Stimulated activated CD8-positive, alpha-beta memory T cell treated with anti-CD3 and anti-CD28 coated beads, Interleukin-2, amount 100 ng/mL, for 1 hour (primary cell): ENCODE results near the gene CALHM1.

ENCODE experiments used
- DNase-seq, 2 donors: peaks; one replicate each; pipeline ENCODE4 v3.0.0-alpha.2; 2020; ENCODE audit warnings: low read depth in 2 of 2

Gene CALHM1

DNA sequence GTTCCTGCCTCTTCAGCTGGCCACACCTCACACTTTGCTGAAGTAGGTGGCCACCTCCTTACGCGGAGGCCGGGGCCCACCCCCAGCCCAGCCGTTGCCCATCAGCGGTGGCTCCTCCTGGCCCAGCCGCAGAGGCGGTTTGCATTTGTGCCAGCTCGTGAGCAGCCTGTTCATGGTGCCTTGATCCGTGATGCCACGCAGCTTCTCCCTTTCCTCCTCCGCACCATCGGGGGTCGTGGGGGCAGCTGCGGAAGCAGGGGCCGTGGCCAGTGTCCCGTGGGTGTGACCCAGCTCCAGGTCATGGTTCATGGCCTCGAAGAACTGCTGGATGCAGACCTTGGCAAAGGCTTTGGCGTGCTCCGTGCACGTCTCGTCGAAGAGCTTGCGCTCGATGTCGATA is 3.5 kb downstream of the CALHM1 start:
- no peak for DNase-seq

DNA sequence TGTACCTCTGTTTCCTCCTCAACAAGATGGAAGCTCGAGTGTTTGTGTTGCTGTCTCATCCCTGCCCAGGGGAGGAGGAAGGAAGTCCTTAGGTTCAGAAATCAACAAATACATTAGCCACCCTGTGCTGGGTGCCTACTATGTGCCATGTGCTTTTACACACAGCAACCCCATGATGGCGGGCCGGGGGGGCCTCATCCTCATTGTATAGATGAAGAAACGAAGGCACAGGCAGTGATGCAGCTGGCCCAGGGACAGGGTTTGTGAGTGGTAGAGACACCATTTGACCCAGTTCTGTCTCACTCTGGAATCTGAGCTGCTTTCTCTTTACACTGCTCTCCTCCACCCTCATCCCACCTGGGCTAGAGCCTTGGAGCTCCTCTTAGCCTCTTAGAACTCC is 4.7 kb downstream of the CALHM1 start:
- no peak for DNase-seq

DNA sequence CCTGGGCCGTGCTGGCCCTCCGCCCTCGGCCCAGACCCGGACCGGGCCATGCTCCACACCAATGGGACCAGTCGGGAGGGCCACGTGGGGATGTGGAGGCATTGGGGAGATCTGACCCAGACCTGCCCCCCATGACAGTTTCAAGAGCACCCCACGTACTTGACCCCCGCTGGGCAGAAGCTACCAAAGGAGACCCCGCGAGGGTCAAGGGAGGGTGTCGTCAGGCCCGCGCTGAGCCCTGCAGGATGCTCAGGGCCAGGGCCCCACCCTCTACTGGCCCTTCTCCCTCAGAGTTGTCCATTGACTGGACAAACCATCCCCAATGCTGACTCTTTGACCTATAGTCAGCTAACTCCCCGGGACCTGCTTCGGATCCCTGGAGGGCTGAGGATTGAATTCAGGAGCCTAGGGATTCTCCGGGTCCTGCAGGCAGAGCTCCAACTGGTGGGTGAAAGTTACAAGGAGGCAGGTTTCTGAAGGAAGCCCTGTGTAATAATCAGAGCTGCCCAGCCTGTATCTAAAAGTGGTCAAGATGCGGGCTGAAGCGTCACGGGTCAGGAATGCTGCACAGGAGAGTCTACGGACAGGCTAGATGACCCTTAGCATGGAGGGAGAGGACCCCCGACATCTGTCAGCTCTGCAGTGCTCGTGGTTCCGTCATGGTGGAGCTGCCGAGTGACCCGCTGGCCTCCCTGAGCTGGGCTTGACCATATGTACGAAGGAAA is 6.0 kb downstream of the CALHM1 start:
- no peak for DNase-seq

- peak; percentile 26 to 38 for DNase-seq
These were observed 6.7 kb downstream of the CALHM1 start, which contains the start of gene CALHM2 for GRCh38 chr10:103451831-103452505. CALHM2 (minus strand) TSS chr10:103452370; CDS start chr10:103449941, 2,429 bp downstream.

- DNase-seq: peak in 1 of 2 donors; percentile 12
These were observed 7.4 kb downstream of the CALHM1 start for GRCh38 chr10:103451091-103451813.

DNA sequence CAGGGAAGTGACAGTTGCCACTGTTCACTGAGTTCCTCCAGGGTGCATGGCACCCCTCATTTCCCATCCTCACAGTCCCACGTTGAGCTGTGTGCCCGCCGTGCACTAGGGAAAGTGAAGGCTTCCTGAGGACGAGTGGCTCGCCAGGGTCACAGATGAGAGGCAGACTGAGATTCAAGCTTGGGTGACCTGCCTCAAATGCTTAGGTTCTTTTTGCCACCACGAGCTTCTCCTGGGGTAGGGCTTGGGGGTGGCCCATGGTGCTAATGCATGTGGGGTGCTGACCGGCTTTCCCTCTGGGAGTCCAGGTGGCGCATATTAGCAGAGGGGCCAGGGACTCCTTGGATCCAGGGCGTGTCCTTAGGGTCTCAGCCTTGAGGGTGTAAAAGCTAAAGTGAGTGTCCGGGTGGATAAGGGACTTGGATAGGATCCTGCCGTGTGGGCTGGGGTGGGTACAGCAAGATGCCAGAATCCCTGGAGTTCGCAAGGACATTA is 8.5 kb downstream of the CALHM1 start:
- DNase-seq: no peak

- no peak for DNase-seq
These were observed 9.2 kb downstream of the CALHM1 start for GRCh38 chr10:103449208-103450144.

DNA sequence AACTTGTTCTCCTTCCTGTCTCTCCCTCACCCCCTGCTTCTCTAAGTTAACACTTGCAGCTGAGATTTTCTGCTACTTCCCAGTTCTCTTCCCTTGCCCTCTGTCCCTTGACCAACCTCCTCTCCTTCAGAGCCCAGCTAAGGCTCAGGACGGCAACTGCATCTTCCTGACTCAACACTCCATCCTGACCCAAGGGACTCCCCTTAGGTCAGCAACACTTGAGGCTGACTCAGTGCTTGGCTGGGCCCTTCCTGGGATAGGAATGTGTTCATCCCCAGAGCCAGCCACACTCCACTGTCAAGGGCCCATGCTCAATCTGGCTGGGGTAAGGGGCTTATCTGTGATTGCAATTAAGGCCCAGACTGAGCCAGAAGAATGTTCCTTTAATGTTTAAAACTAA is 10.0 kb downstream of the CALHM1 start:
- DNase-seq: no peak

DNA sequence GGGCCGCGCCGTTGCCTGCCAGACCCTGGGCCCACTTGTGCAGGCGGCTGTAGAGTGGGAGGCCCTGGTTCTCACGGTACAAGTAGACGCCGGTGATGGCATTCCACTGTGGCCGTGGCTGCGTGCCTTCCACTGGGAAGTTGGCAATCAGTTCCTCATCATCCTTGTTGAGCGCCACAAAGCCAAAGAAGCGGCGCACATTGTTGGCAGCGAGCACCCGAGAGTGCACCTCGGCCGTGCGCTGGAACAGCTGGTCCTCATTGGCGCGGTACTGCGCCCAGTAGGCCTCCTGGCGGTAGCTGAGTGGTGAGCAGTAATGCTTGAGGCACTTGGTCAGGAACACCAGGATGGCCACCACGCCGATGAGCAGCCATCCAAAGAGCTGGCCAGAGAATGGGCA is 11.5 kb downstream of the CALHM1 start:
- DNase-seq: no peak

DNA sequence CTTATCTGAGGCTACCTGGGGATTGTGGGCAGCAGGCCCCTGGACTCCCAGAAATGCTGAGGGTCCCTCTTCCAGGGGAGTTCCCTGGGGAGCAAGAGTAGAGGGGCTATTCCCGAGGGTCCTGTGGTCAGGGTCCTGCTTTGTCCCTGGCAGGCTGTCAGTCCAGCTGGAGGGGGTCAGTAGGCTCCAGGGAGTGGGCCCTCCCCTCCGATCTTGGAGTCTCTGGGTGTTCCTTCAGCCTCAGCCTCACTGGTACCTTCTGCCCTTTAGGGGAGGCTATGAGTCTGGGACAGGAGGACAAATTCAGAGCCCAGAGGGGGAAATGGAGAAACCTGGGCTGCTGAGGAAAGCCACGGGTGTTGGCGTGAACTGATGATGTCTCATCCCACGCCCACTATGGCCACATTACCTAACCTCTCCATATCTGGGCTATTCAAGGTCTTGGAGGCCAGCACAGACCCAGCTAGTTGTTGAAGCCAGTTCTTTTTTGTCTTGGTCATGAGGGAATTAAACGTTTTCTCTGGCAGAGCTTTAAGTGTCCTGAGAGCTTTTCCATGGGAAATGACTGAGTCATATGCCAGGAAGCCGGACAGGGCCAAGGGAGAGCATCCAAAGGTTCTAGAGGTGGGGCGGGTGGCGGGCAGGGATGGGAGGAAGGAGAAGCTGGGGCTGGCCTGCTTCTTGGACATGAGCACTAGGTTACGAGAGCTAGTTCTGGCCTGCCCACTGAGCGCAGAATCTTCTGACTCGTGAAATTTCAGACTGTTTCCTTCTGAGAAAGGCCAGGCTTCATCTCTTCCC is 12.7 kb downstream of the CALHM1 start:
- no peak for DNase-seq

DNA sequence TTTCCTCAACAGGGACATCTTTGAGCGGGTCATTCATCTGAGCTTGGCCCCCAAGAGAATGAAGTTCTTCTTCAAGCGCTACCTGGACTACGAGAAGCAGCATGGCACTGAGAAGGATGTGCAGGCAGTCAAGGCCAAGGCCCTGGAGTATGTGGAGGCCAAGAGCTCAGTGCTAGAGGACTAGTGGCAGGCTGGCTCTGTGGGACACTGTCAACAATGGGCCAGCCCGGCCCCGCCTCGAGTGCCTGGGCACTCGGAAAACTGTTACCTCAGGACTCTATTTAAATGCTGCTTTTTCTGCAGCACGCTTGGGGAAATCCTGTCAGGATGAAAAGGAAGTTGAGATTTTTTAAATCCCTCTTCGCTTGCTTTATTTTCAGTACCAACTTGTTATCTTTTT is 13.3 kb downstream of the CALHM1 start:
- no peak for DNase-seq

GRCh38 chr10:103444478-103444877 is 14.2 kb downstream of the CALHM1 start:
- no peak for DNase-seq

- DNase-seq: no peak
These were observed 15.1 kb downstream of the CALHM1 start for GRCh38 chr10:103443475-103444185.

- DNase-seq: no peak
These were observed 16.7 kb downstream of the CALHM1 start for GRCh38 chr10:103442031-103442461.

DNA sequence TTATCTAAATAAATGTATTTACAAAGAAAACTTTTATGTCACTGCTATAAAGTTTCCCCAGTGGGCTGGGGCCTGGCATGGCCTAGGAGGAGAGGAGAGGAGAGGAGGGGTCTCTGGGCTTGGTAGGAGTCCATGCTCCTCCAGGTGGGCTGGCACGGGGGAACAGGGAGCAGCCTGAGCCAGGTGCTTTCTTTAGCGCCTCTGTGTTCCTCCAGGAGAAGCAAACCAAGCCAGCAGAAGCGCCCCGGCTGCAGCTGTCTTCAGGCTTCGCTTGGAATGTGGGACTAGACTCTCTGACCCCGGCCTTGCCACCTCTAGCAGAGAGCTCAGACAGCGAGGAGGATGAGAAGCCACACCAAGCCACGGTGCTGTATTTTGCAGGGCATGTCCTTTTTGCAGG is 17.1 kb downstream of the CALHM1 start:
- DNase-seq: no peak

- DNase-seq: no peak
These were observed 17.5 kb downstream of the CALHM1 start for GRCh38 chr10:103441206-103441605.

DNA sequence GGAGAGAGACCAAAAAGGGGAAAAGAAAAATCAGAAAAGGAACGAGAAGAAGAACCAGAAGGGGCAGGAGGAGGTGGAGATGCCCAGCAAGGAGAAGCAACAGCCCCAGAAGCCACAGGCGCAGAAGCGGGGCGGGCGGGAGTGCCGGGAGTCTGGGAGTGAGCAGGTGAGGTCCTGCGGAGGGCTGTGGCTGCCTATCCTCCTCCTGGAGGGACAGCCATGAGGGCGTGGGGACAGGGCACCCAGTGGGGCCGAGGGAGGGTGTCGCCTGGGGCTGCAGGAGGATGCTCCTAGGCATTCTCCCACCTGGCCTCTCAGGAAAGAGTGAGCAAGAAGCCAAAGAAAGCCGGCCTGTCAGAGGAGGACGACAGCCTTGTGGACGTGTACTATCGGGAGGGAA is 18.3 kb downstream of the CALHM1 start:
- DNase-seq: no peak

GRCh38 chr10:103439776-103440175 is 18.9 kb downstream of the CALHM1 start:
- DNase-seq: no peak

- no peak for DNase-seq
These were observed 24.8 kb downstream of the CALHM1 start for GRCh38 chr10:103433858-103434257.

- DNase-seq: no peak
These were observed 26.8 kb downstream of the CALHM1 start for GRCh38 chr10:103431902-103432301.
